Osteocyte (in vitro differentiated cells): ENCODE results near the gene U2AF2. TPM values are rescaled to one million over a fixed set of nuclear protein-coding genes. Genes with fewer than 3 reads are reported as not detected.

Source experiments
- DNase-seq: peaks from one replicate; pipeline ENCODE4 v3.0.0; 2021; ENCODE audit warnings: mixed read lengths; ENCODE audit not compliant: unreplicated experiment; ENCODE audit errors: extremely low spot score
- H3K27ac Mint-ChIP-seq: one replicate; pipeline ENCODE4 v1.8.0; 2021; ENCODE audit warnings: mild to moderate bottlenecking, mixed read lengths; ENCODE audit not compliant: unreplicated experiment
- H3K27me3 Mint-ChIP-seq: one replicate; pipeline ENCODE4 v1.8.0; 2021; ENCODE audit warnings: mixed read lengths; ENCODE audit not compliant: unreplicated experiment
- H3K36me3 Mint-ChIP-seq: one replicate; pipeline ENCODE4 v1.8.0; 2021; ENCODE audit warnings: mixed read lengths; ENCODE audit not compliant: unreplicated experiment
- H3K4me1 Mint-ChIP-seq: one replicate; pipeline ENCODE4 v1.8.0; 2021; ENCODE audit warnings: mixed read lengths; ENCODE audit not compliant: unreplicated experiment
- H3K4me3 Mint-ChIP-seq: one replicate; pipeline ENCODE4 v1.8.0; 2021; ENCODE audit warnings: mild to moderate bottlenecking, moderate library complexity, mixed read lengths; ENCODE audit not compliant: unreplicated experiment
- H3K9me3 Mint-ChIP-seq: one replicate; pipeline ENCODE4 v1.8.0; 2021; ENCODE audit warnings: mixed read lengths; ENCODE audit not compliant: unreplicated experiment
- CTCF ChIP-seq: fragments of 200-600 bp; sonication (generic); IDR thresholded peaks from 2 replicates; pipeline ENCODE4 v1.5.0; 2021; ENCODE audit warnings: antibody characterized with exemption, mild to moderate bottlenecking, moderate library complexity
- total RNA-seq: library from RNA; stranded (reverse); gene quantifications from 2 replicates; pipeline ENCODE4 v1.2.1, GENCODE V29; 2021

The U2AF2 gene
- total RNA-seq, 1 donor from 2014 or later, result 189 TPM

- Mint-ChIP-seq H3K4me1 (peaks cover 25% of the 10 kb centered on the region), H3K27me3 (no peaks in the 10 kb centered on the region), H3K27ac (no peak overlapping the region), H3K9me3 (no peaks in the 10 kb centered on the region), H3K36me3 (peaks cover 15% of the 10 kb centered on the region), H3K4me3 (no peak overlapping the region)
- no peak for TF ChIP-seq CTCF
- DNase-seq, result no peak
Measured at GRCh38 chr19:55680339-55681130, 25.7 kb downstream of the U2AF2 start.

GRCh38 chr19:55681131-55682092, 26.6 kb downstream of the U2AF2 start:
- TF ChIP-seq CTCF, result no peak
- DNase-seq, result no peak
- H3K27ac Mint-ChIP-seq, result no peak overlapping the region
- no peak overlapping the region for H3K4me3 Mint-ChIP-seq
- H3K9me3 Mint-ChIP-seq, result no peaks in the 10 kb centered on the region
- H3K4me1 Mint-ChIP-seq, result peaks cover 17% of the 10 kb centered on the region
- no peaks in the 10 kb centered on the region for H3K27me3 Mint-ChIP-seq
- peaks cover 21% of the 10 kb centered on the region for H3K36me3 Mint-ChIP-seq

GRCh38 chr19:55683449-55684261, 28.8 kb downstream of the U2AF2 start:
- Mint-ChIP-seq H3K27me3 (no peaks in the 10 kb centered on the region), H3K4me1 (peaks cover 4% of the 10 kb centered on the region), H3K4me3 (no peak overlapping the region), H3K27ac (no peak overlapping the region), H3K9me3 (no peaks in the 10 kb centered on the region), H3K36me3 (peaks cover 19% of the 10 kb centered on the region)
- TF ChIP-seq CTCF, result no peak
- no peak for DNase-seq

GRCh38 chr19:55684946-55685681, 30.3 kb downstream of the U2AF2 start:
- DNase-seq, result no peak

More at GRCh38 chr19:55684946-55685681, 30.3 kb downstream of the U2AF2 start:
- H3K9me3 Mint-ChIP-seq, result no peaks in the 10 kb centered on the region
- H3K36me3 Mint-ChIP-seq, result peaks cover 20% of the 10 kb centered on the region
- peaks cover 2% of the 10 kb centered on the region for H3K4me1 Mint-ChIP-seq
- no peak overlapping the region for H3K27ac Mint-ChIP-seq
- H3K4me3 Mint-ChIP-seq, result no peak overlapping the region
- no peak for TF ChIP-seq CTCF
- no peaks in the 10 kb centered on the region for H3K27me3 Mint-ChIP-seq
